ENCODE results near the gene CYP2J2.

GRCh38 chr1:59917785-59918180, 8.8 kb downstream of the CYP2J2 start:
- no peak for TF ChIP-seq ZFP30 (CRISPR knock-in tag; IDR thresholded peaks at IDR 0.05)
- no peak for TF ChIP-seq ZNF565 (CRISPR knock-in tag; conservative IDR thresholded peaks at IDR 0.05; ENCODE audit: low read depth)
- no peak for TF ChIP-seq ZNF70 (CRISPR knock-in tag; IDR thresholded peaks at IDR 0.05)

All from SK-N-SH treated with all-trans-retinoic acid at 6 μM for 48 hours (cell line).